ENCODE results near the gene WDR49.

WDR49 gene

DNA sequence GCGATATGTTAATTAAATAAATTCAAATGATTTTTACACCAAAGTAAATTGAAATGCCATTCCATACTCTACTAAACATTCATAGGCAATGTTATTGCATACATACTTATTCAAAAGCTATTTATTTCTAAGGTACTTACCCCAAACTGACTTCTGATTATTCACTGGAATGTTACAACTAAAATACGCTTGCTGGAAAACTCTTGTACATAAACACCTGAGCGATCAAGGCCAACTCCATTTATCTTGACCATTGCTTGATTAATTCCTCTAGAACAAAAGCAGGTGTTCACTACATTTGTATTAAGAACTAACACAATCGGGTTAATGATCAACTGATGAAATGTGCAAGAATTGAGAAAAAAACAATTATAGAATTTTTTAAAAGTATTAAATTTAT is 179.9 kb downstream of the WDR49 start, which contains the start of gene SERPINI2:
TSS of gene SERPINI2 (minus strand) at position 180 of the 400 bp plus-strand sequence. CDS start 2,208 bp downstream, outside the sequence.
- Histone ChIP-seq H3K9ac (ENCODE audit: low read length) (no peak within 1 kb of the TSS), H3K79me2 (ENCODE audit: low read length) (no peaks in the 10 kb centered on the region), H3K36me3 (replicated peaks; ENCODE audit: low read depth, low read length) (no peaks in the 10 kb centered on the region), H4K20me1 (ENCODE audit: insufficient read depth, low read length) (no peaks in the 10 kb centered on the region), H3K9me3 (ENCODE audit: insufficient read depth, low read length) (no peaks in the 10 kb centered on the region), H3K4me3 (ENCODE audit: low read length) (no peak within 1 kb of the TSS), H3K4me2 (ENCODE audit: low read length) (no peak within 1 kb of the TSS), H3K27ac (ENCODE audit: low read length) (no peak within 1 kb of the TSS), H3K27me3 (ENCODE audit: low read depth, low read length) (no peaks in the 10 kb centered on the region), H3K4me1 (ENCODE audit: low read length) (no peaks in the 10 kb centered on the region), H2AFZ (ENCODE audit: low read depth, low read length) (no peak within 1 kb of the TSS)
- no peak for TF ChIP-seq EZH2phosphoT487 (IDR thresholded peaks at IDR 0.05; ENCODE audit: low read depth)
- TF ChIP-seq, protein P1, sequence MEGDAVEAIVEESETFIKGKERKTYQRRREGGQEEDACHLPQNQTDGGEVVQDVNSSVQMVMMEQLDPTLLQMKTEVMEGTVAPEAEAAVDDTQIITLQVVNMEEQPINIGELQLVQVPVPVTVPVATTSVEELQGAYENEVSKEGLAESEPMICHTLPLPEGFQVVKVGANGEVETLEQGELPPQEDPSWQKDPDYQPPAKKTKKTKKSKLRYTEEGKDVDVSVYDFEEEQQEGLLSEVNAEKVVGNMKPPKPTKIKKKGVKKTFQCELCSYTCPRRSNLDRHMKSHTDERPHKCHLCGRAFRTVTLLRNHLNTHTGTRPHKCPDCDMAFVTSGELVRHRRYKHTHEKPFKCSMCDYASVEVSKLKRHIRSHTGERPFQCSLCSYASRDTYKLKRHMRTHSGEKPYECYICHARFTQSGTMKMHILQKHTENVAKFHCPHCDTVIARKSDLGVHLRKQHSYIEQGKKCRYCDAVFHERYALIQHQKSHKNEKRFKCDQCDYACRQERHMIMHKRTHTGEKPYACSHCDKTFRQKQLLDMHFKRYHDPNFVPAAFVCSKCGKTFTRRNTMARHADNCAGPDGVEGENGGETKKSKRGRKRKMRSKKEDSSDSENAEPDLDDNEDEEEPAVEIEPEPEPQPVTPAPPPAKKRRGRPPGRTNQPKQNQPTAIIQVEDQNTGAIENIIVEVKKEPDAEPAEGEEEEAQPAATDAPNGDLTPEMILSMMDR (IDR thresholded peaks at IDR 0.05; ENCODE audit: low read depth, low read length), result no peak

DNA sequence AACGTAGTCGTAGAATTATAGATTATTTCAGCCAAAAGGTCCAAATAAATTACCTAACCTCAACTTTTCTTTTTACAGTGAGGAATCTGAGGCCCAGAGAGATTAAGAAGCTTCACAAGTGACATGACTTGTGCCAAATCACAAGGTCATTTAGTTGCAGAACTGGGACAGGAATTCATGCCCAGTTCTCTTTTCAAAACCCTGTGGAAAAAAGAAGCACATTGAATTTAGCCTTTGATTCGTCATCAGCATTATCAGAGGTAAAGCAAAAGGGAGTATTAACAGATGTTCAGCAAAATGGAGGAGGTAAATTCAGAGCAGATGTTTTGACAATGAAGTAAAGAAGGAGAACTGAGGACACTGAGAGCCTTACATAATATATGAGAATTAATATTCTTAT is 184.4 kb downstream of the WDR49 start:
- H3K9ac ChIP-seq (ENCODE audit: low read length), result no peak overlapping the region
- no peaks in the 10 kb centered on the region for H3K9me3 ChIP-seq (ENCODE audit: insufficient read depth, low read length)
- no peak for TF ChIP-seq EZH2phosphoT487 (IDR thresholded peaks at IDR 0.05; ENCODE audit: low read depth)
- TF ChIP-seq, protein P1 (IDR thresholded peaks at IDR 0.05; ENCODE audit: low read depth, low read length), result no peak
- H3K27me3 ChIP-seq (ENCODE audit: low read depth, low read length), result no peaks in the 10 kb centered on the region
- no peak overlapping the region for H3K27ac ChIP-seq (ENCODE audit: low read length)
- H3K79me2 ChIP-seq (ENCODE audit: low read length), result no peaks in the 10 kb centered on the region
- H3K4me2 ChIP-seq (ENCODE audit: low read length), result no peak overlapping the region
- no peak overlapping the region for H3K4me3 ChIP-seq (ENCODE audit: low read length)
- H4K20me1 ChIP-seq (ENCODE audit: insufficient read depth, low read length), result no peaks in the 10 kb centered on the region
- no peak overlapping the region for H2AFZ ChIP-seq (ENCODE audit: low read depth, low read length)
- H3K4me1 ChIP-seq (ENCODE audit: low read length), result no peaks in the 10 kb centered on the region
- no peaks in the 10 kb centered on the region for H3K36me3 ChIP-seq (replicated peaks; ENCODE audit: low read depth, low read length)

DNA sequence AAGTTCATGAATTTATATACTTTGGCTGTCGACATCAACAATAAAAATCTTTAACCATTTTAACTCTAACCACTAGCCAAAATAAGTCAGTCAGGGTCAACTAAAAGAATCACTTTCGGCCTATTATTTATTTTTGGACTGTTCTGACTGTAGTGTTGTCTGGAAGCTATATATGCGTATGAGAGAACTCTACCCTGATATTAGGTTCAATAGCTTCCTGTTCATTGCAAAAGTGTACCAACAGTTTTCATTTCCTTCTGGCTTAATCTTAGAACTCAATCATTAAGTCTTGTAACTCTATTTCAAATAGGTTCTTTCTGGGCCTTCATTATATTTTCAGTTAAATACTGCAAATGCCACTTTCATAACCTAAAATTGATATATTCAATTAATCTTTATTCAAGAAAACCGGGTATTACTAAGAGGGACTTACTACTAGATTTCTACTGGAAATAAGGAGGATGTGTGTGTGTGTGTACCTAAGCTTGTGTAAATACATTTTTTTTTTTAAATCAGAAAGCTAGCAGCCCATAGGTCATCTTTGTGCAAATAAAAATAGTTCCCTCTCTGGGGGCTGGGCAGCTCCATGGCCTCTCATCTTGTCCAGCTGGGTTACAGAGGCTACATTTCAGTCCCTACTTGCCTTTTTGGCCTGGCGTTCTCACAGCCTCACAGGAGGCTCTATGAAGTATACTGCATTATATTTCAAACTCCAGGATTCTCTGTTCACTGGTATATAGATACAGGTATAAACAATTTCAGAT is 185.7 kb downstream of the WDR49 start:
- Histone ChIP-seq H3K27ac (ENCODE audit: low read length) (no peak overlapping the region), H3K4me3 (ENCODE audit: low read length) (no peak overlapping the region), H3K79me2 (ENCODE audit: low read length) (no peaks in the 10 kb centered on the region), H3K36me3 (replicated peaks; ENCODE audit: low read depth, low read length) (no peaks in the 10 kb centered on the region), H3K4me2 (ENCODE audit: low read length) (no peak overlapping the region), H3K27me3 (ENCODE audit: low read depth, low read length) (no peaks in the 10 kb centered on the region), H2AFZ (ENCODE audit: low read depth, low read length) (no peak overlapping the region), H3K4me1 (ENCODE audit: low read length) (no peaks in the 10 kb centered on the region), H3K9ac (ENCODE audit: low read length) (no peak overlapping the region), H4K20me1 (ENCODE audit: insufficient read depth, low read length) (no peaks in the 10 kb centered on the region), H3K9me3 (ENCODE audit: insufficient read depth, low read length) (no peaks in the 10 kb centered on the region)
- TF ChIP-seq EZH2phosphoT487 (IDR thresholded peaks at IDR 0.05; ENCODE audit: low read depth), result no peak
- TF ChIP-seq, protein P1 (IDR thresholded peaks at IDR 0.05; ENCODE audit: low read depth, low read length), result no peak

DNA sequence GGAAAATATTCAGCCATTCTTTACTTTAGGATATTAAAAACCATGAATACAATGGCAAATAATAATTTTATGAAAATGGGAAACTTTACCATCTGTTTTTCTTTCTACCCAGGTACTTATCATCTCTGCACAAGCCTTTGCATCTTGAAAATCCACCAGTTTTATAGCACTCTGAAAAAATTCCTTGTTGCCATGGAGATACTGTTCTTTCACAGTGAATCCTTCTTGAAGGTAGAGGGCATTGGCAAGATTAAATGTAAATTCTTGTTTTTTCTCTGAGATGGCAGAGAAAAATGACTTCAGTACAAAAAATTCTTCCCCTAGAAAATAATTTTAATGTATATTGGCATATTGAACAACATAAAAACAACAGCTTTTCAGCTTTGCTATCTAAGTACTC is 186.8 kb downstream of the WDR49 start:
- TF ChIP-seq EZH2phosphoT487 (IDR thresholded peaks at IDR 0.05; ENCODE audit: low read depth), result no peak
- TF ChIP-seq, protein P1 (IDR thresholded peaks at IDR 0.05; ENCODE audit: low read depth, low read length), result no peak
- H3K9ac ChIP-seq (ENCODE audit: low read length), result no peak overlapping the region
- H3K4me1 ChIP-seq (ENCODE audit: low read length), result no peaks in the 10 kb centered on the region
- H3K4me2 ChIP-seq (ENCODE audit: low read length), result no peak overlapping the region
- no peak overlapping the region for H3K4me3 ChIP-seq (ENCODE audit: low read length)
- no peaks in the 10 kb centered on the region for H3K36me3 ChIP-seq (replicated peaks; ENCODE audit: low read depth, low read length)
- H3K27ac ChIP-seq (ENCODE audit: low read length), result no peak overlapping the region
- H2AFZ ChIP-seq (ENCODE audit: low read depth, low read length), result no peak overlapping the region
- H4K20me1 ChIP-seq (ENCODE audit: insufficient read depth, low read length), result no peaks in the 10 kb centered on the region
- no peaks in the 10 kb centered on the region for H3K79me2 ChIP-seq (ENCODE audit: low read length)
- H3K9me3 ChIP-seq (ENCODE audit: insufficient read depth, low read length), result no peaks in the 10 kb centered on the region
- no peaks in the 10 kb centered on the region for H3K27me3 ChIP-seq (ENCODE audit: low read depth, low read length)
